Coronary artery (tissue), 2 donors: ENCODE data around the gene FAAP24.
"Not testable (repeated sequence)": the region's sequence is repeated elsewhere in the genome, so short reads cannot be mapped to it uniquely, and the experiment has no call there.

Source experiments
- DNase-seq: peaks from one replicate; pipeline ENCODE4 v3.0.0-alpha.2; 2017; ENCODE audit warnings: low spot score
- H3K27ac ChIP-seq, 2 donors: fragments of 200-600 bp; sonication (generic); one replicate each; pipeline ENCODE4 v1.5.1; 2016 to 2019
- H3K4me3 ChIP-seq: fragments of 200-600 bp; sonication (generic); 2 replicates; pipeline ENCODE4 v1.5.1; 2016; ENCODE audit warnings: mild to moderate bottlenecking, moderate library complexity
- TF ChIP-seq, protein P1 (sequence below): fragments of 200-600 bp; sonication (generic); IDR thresholded peaks from one replicate; pipeline ENCODE4 v1.5.1; 2019; ENCODE audit warnings: antibody characterized with exemption

FAAP24 gene

DNA sequence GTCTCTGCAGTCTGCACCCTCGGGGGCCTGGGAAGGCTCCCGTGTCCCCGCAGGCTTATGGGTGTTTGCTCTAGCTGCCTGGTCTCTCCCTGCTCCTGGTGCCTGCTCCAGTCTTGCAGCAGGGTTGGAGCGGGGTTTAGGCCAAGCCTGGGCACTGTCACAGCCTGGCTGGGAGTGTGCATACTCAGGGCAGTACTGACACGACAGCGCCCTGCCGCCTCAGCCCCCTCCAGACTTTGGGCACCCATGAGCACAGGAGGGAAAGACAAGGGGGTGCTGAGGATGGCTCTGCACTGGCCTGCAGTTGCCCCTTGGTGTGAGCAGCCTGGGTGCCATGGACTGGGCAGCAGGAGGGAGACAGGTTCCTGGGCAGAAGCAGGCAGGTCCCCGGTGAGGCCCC lies 36.0 kb upstream of the FAAP24 start:
- TF ChIP-seq, protein P1, sequence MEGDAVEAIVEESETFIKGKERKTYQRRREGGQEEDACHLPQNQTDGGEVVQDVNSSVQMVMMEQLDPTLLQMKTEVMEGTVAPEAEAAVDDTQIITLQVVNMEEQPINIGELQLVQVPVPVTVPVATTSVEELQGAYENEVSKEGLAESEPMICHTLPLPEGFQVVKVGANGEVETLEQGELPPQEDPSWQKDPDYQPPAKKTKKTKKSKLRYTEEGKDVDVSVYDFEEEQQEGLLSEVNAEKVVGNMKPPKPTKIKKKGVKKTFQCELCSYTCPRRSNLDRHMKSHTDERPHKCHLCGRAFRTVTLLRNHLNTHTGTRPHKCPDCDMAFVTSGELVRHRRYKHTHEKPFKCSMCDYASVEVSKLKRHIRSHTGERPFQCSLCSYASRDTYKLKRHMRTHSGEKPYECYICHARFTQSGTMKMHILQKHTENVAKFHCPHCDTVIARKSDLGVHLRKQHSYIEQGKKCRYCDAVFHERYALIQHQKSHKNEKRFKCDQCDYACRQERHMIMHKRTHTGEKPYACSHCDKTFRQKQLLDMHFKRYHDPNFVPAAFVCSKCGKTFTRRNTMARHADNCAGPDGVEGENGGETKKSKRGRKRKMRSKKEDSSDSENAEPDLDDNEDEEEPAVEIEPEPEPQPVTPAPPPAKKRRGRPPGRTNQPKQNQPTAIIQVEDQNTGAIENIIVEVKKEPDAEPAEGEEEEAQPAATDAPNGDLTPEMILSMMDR: no peak
- DNase-seq: no peak

DNA sequence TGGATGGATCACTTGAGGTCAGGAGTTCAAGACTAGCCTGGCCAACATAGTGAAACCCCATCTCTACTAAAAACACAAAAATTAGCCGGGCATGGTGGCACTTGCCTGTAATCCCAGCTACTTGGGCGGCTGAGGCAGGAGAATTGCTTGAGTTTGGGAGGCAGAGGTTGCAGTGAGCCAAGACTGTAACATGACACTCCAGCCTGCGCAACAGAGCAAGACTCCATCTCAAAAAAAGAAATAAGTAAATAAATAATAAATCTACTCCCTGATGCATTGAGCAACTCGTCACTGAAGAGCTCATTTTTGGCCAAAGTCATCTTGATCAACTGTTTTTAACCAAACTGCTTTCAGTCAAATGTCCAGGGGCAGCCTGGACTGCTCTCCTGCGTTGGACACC lies 30.8 kb upstream of the FAAP24 start:
- H3K27ac ChIP-seq, DNase-seq, H3K4me3 ChIP-seq: not testable (repeated sequence)

More for the DNA sequence above, 36.0 kb upstream of the FAAP24 start:
- H3K4me3 ChIP-seq: no peak overlapping the region
- H3K27ac ChIP-seq: no peak overlapping the region

DNA sequence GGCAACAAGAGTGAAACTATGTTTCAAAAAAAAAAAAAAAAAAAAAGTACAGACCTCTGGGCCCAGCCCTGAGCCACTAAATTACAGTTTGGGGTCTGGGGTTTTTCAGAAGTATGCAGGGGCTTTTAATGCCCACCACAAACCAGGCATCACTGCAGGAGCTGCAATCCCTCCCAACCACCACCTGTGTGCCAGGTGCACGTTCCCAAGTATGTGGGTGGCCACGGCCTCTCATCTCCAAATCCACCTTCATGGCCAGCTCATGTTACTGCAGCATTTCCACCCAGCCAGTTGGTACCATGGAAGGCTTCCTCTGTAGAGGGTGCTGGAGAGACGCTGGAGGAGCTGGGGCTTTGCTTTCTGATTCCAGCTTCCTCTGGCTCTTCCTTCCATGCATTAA lies 26.8 kb upstream of the FAAP24 start:
- TF ChIP-seq, protein P1: no peak
- H3K4me3 ChIP-seq: no peak overlapping the region
- DNase-seq: no peak
- H3K27ac ChIP-seq: no peak overlapping the region

DNA sequence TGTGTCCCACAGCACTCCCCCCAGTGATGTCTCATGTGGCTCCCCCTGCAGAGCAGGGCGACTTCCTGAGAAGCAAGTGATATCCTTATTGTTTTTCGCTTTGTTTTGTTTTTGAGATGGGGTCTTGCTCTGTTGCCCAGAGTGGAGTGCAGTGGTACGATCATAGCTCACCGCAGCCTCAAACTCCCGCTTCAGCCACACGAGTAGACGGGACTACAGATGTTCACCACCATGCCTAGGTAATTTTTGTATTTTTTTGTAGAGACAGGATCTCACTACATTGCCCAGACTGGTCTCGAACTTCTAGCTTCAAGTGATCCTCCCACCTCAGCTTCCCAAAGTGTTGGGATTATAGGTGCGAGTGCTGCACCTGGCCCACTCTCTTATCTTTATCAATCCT lies 5.3 kb upstream of the FAAP24 start:
- TF ChIP-seq, protein P1: no peak
- no peak for DNase-seq
- Histone ChIP-seq H3K4me3 (no peak overlapping the region), H3K27ac (no peak overlapping the region)

DNA sequence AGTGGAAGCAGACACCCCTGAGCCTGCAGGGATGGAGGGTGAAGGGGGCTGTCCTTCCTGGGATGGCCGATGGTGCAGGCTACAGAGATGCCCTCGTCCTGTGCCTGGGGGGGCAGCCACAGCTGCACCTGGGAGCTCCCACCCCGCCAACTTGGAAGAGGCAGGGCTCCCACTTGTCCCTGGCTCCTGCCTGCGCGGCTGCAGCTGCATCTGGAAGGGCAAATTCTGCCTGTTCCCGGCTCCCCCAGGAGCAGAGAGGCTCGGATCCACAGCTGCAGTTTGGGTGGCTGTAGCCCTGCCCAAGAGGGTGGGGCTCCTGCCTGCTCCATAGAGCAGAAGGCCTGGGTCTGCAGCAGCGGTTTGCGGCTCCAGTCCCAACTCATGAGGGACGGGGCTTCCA lies 2.5 kb upstream of the FAAP24 start:
- no peak for DNase-seq
- TF ChIP-seq, protein P1: no peak
- no peak overlapping the region for H3K4me3 ChIP-seq
- no peak overlapping the region for H3K27ac ChIP-seq

DNA sequence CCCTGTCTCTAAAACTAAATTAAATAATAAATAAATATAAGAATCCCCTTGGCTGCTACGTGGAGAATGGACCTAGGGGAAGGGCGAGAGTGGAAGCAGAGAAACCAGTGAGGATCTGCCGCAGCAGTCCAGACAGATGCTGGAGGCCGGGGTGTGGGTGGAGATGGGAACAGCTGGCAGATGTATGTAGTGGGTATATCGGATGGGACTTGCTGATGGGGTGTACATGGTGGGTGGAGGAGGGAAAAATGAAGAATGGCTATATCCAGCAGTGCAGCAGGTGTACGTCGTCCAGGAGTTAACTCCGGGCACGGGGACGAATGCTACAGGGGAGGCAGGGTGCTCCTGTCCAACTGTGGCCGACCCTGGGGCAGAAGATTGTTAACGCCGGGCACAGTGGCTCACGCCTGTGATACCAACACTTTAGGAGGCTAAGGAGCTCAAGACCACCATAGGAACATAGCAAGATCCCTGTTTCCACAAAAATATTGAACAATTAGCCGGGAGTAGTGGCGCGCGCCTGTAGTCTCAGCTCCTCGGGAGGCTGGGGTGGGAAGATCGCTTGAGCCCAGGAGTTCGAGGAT lies 938 bp upstream of the FAAP24 start:
- peak overlapping the region; percentile 91 for H3K4me3 ChIP-seq
- H3K27ac ChIP-seq: no peak overlapping the region
- TF ChIP-seq, protein P1: no peak
- DNase-seq: no peak

DNA sequence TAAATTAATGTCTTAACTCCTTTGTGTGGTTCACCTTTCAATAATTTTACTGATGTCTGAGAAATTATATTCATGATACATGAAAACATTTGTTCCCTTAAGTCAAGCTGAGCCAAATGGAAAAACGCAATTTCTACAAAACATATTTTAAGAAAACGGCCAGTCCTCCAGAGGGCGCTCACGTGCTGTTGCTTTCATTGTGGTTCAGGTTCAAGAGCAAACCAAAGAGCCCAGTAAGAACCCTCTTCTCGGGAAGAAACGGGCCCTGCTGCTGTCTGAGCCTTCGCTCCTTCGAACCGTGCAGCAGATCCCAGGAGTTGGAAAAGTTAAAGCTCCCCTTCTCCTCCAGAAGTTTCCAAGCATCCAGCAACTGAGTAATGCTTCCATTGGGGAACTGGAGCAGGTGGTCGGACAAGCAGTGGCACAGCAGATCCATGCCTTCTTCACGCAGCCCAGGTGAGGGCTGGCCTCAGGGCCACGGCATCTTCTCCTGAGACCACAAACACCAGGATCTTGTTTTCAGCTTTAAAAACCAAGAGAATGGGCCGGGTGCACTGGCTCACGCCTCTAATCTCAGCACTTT lies 4.3 kb downstream of the FAAP24 start:
- no peak overlapping the region for H3K4me3 ChIP-seq
- no peak overlapping the region for H3K27ac ChIP-seq
- DNase-seq: no peak
- TF ChIP-seq, protein P1: no peak
